ENCODE measurements around the gene PTPN4.

DNA sequence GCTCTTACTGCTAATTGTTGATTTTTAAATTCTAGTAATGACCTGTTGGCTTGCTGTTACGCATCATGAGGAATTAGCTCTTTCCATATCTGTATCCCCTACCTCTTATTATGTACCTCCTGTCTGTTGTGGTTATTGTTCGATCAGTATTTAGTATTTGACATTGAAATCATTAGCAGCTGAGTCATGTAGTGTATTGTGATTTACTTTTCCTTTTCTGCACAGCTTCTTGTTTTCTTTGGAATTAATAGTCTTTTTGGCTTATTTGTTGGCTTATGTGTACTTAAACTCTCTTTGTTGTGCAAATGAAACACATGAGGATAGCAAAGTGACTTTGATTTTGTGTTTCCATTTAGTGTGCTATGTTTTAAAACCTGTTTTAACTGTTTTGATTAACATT is 257.5 kb downstream of the PTPN4 start:
- TF ChIP-seq, protein P1, sequence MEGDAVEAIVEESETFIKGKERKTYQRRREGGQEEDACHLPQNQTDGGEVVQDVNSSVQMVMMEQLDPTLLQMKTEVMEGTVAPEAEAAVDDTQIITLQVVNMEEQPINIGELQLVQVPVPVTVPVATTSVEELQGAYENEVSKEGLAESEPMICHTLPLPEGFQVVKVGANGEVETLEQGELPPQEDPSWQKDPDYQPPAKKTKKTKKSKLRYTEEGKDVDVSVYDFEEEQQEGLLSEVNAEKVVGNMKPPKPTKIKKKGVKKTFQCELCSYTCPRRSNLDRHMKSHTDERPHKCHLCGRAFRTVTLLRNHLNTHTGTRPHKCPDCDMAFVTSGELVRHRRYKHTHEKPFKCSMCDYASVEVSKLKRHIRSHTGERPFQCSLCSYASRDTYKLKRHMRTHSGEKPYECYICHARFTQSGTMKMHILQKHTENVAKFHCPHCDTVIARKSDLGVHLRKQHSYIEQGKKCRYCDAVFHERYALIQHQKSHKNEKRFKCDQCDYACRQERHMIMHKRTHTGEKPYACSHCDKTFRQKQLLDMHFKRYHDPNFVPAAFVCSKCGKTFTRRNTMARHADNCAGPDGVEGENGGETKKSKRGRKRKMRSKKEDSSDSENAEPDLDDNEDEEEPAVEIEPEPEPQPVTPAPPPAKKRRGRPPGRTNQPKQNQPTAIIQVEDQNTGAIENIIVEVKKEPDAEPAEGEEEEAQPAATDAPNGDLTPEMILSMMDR (conservative IDR thresholded peaks at IDR 0.05) = no peak
- TF ChIP-seq ZFX (IDR thresholded peaks at IDR 0.05) = no peak
